ENCODE measurements around the gene GPSM1. TPM values are rescaled to one million over a fixed set of nuclear protein-coding genes. Genes with fewer than 3 reads are reported as not detected.

Gene GPSM1
- total and polyA plus RNA-seq, 9 of the 15 experiments (the other 6 are each of a cell fraction or from before 2014, with no cell fraction given): 0.04 to 14.2 (median 3.1) TPM

- TF ChIP-seq ZNF280A (IDR thresholded peaks at IDR 0.05; ENCODE audit: low read depth, partially characterized antibody) (no peak), POLR3A (IDR thresholded peaks at IDR 0.05; ENCODE audit: borderline replicate concordance, extremely low read depth, insufficient read depth, insufficient read length) (no peak), PTRF (tag; IDR thresholded peaks at IDR 0.05) (no peak), SMAD3 (CRISPR knock-in tag; conservative IDR thresholded peaks at IDR 0.05) (no peak), E2F6 (IDR thresholded peaks at IDR 0.05; ENCODE audit: borderline replicate concordance in 1 of 2, extremely low read depth in 1 of 2, insufficient read depth in 1 of 2, insufficient read length in 1 of 2, low read depth in 1 of 2, low read length in 1 of 2, poor library complexity in 1 of 2, severe bottlenecking in 1 of 2) (no peak)
Observed at GRCh38 chr9:136398286-136398685, 70.9 kb downstream of the GPSM1 start (continued).

All from K562 (cell line).